GM23338 (cell line): ENCODE data around the gene LRRD1. TPM values are rescaled to one million over a fixed set of nuclear protein-coding genes. Genes with fewer than 3 reads are reported as not detected.

Experiments used
- ATAC-seq: fragments of 200-7000 bp; cut with Tn5 transposase; 3 replicates; pipeline ENCODE4 v1.9.1; 2020
- DNase-seq: peaks from one replicate; pipeline ENCODE4 v3.0.0-alpha.2; 2015; ENCODE audit warnings: low spot score
- H2AFZ ChIP-seq: fragments of 200-600 bp; sonication (generic); 2 replicates; pipeline ENCODE4 v1.8.0; 2016; ENCODE audit warnings: antibody characterized with exemption, mild to moderate bottlenecking, moderate library complexity
- H3F3A ChIP-seq: fragments of 200-600 bp; sonication (generic); replicated peaks from 2 replicates; pipeline ENCODE4 v1.8.0; 2017; ENCODE audit warnings: antibody characterized with exemption, mixed run types, low read depth
- H3K27ac ChIP-seq: fragments of 200-600 bp; sonication (generic); 2 replicates; pipeline ENCODE4 v1.6.1; 2016; ENCODE audit warnings: low read depth
- H3K27me3 ChIP-seq: fragments of 200-600 bp; sonication (generic); 2 replicates; pipeline ENCODE4 v1.8.0; 2016; ENCODE audit warnings: mild to moderate bottlenecking, mixed run types, moderate library complexity; ENCODE audit not compliant: insufficient read depth
- H3K36me3 ChIP-seq: fragments of 200-600 bp; sonication (generic); 2 replicates; pipeline ENCODE4 v1.8.0; 2016; ENCODE audit warnings: mild to moderate bottlenecking; ENCODE audit not compliant: insufficient read depth
- H3K4me1 ChIP-seq: fragments of 200-600 bp; sonication (generic); 2 replicates; pipeline ENCODE4 v1.8.0; 2016; ENCODE audit warnings: mild to moderate bottlenecking, moderate library complexity; ENCODE audit not compliant: insufficient read depth
- H3K4me2 ChIP-seq: fragments of 200-600 bp; sonication (generic); 2 replicates; pipeline ENCODE4 v1.7.1; 2017; ENCODE audit warnings: mixed run types
- H3K4me3 ChIP-seq: fragments of 200-600 bp; sonication (generic); 2 replicates; pipeline ENCODE4 v1.6.1; 2016; ENCODE audit warnings: mixed run types
- H3K79me2 ChIP-seq: fragments of 200-600 bp; sonication (generic); replicated peaks from 2 replicates; pipeline ENCODE4 v1.8.0; 2017; ENCODE audit warnings: mild to moderate bottlenecking; ENCODE audit not compliant: insufficient read depth
- H3K9me2 ChIP-seq: fragments of 200-600 bp; sonication (generic); 2 replicates; pipeline ENCODE4 v1.8.0; 2017; ENCODE audit not compliant: insufficient read depth
- H4K20me1 ChIP-seq: fragments of 200-600 bp; sonication (generic); replicated peaks from 2 replicates; pipeline ENCODE4 v1.8.0; 2017; ENCODE audit warnings: mild to moderate bottlenecking; ENCODE audit not compliant: insufficient read depth
- H3K27ac Mint-ChIP-seq: 2 replicates; pipeline ENCODE4 v1.8.0; 2020; ENCODE audit warnings: inconsistent platforms, mild to moderate bottlenecking, moderate library complexity, mixed read lengths
- H3K27me3 Mint-ChIP-seq: 3 replicates; pipeline ENCODE4 v1.8.0; 2022; ENCODE audit warnings: low read depth, mild to moderate bottlenecking, moderate library complexity, mixed read lengths, inconsistent platforms; ENCODE audit not compliant: insufficient read depth, poor library complexity
- H3K36me3 Mint-ChIP-seq: 3 replicates; pipeline ENCODE4 v1.8.0; 2021; ENCODE audit warnings: low read depth, mild to moderate bottlenecking, inconsistent platforms, moderate library complexity, mixed read lengths
- H3K4me1 Mint-ChIP-seq: 3 replicates; pipeline ENCODE4 v1.8.0; 2020; ENCODE audit warnings: mild to moderate bottlenecking, inconsistent platforms, mixed read lengths
- H3K4me3 Mint-ChIP-seq: 3 replicates; pipeline ENCODE4 v1.8.0; 2021; ENCODE audit warnings: moderate library complexity, mild to moderate bottlenecking, inconsistent platforms, mixed read lengths
- H3K9me3 Mint-ChIP-seq: 3 replicates; pipeline ENCODE4 v1.8.0; 2020; ENCODE audit warnings: moderate library complexity, mild to moderate bottlenecking, inconsistent platforms, mixed read lengths
- ETS1 ChIP-seq: IDR thresholded peaks from 2 replicates; pipeline ENCODE4 v1.6.1; 2016; ENCODE audit warnings: antibody characterized with exemption
- EZH2 ChIP-seq: fragments of 200-600 bp; sonication (generic); IDR thresholded peaks from one replicate; pipeline ENCODE4 v1.8.0; 2017; ENCODE audit warnings: antibody characterized with exemption, mild to moderate bottlenecking, low read depth; ENCODE audit not compliant: unreplicated experiment
- EZH2phosphoT487 ChIP-seq: fragments of 200-600 bp; sonication (generic); IDR thresholded peaks from one replicate; pipeline ENCODE4 v1.8.1; 2018; ENCODE audit warnings: antibody characterized with exemption; ENCODE audit not compliant: unreplicated experiment
- JUNB ChIP-seq: IDR thresholded peaks from one replicate; pipeline ENCODE4 v1.6.1; 2016; ENCODE audit warnings: antibody characterized with exemption; ENCODE audit not compliant: unreplicated experiment
- NANOG ChIP-seq: IDR thresholded peaks from 2 replicates; pipeline ENCODE4 v1.6.1; 2016; ENCODE audit warnings: antibody characterized with exemption, borderline replicate concordance
- POLR2AphosphoS5 ChIP-seq: IDR thresholded peaks from 2 replicates; pipeline ENCODE4 v1.6.1; 2016; ENCODE audit warnings: antibody characterized with exemption, low read depth
- STAT1 ChIP-seq: IDR thresholded peaks from one replicate; pipeline ENCODE4 v1.6.1; 2016; ENCODE audit warnings: antibody characterized with exemption; ENCODE audit not compliant: unreplicated experiment
- ZNF114 ChIP-seq: fragments of 250-450 bp; sonication (Bioruptor Pico); IDR thresholded peaks from 2 replicates; pipeline ENCODE4 v1.5.0; 2020; ENCODE audit warnings: mild to moderate bottlenecking, moderate library complexity
- ZNF331 ChIP-seq: fragments of 250-450 bp; sonication (Bioruptor Pico); IDR thresholded peaks from 2 replicates; pipeline ENCODE4 v1.5.0; 2020; ENCODE audit warnings: low read depth, mild to moderate bottlenecking, moderate library complexity
- ZNF462 ChIP-seq: fragments of 250-450 bp; sonication (Bioruptor Pico); IDR thresholded peaks from 2 replicates; pipeline ENCODE4 v1.5.0; 2020; ENCODE audit warnings: mild to moderate bottlenecking, moderate library complexity
- polyA plus RNA-seq: library from polyadenylated mRNA; unstranded; fragments of >200 nt; fragmentation: Nextera tagmentation; extraction: Ambion mirVana; gene quantifications from 2 replicates; pipeline ENCODE4 v1.2.1, GENCODE V29; 2016
- total RNA-seq: library from RNA; depleted of rRNA; stranded (reverse); fragments of >200 nt; shearing (Covaris generic); gene quantifications from 2 replicates; pipeline ENCODE4 v1.2.3, GENCODE V29; 2014
- TF ChIP-seq, protein P1 (sequence below): IDR thresholded peaks from one replicate; pipeline ENCODE4 v1.6.1; 2018; ENCODE audit warnings: antibody characterized with exemption; ENCODE audit not compliant: unreplicated experiment
- TF ChIP-seq, protein P2 (sequence below), 2 experiments: fragments of 200-600 bp in 1 of 2; sonication (generic) in 1 of 2; conservative IDR thresholded peaks; 2 replicates each; pipeline versions ENCODE4 v1.5.1 to v1.6.1; 2016 to 2017; ENCODE audit warnings: antibody characterized with exemption in 2 of 2, low read depth in 2 of 2, mild to moderate bottlenecking in 2 of 2, moderate library complexity in 1 of 2

The LRRD1 gene
- total and polyA plus RNA-seq, 2 experiments from 2014 or later, result 0.11 TPM; not detected in 1

- no peak for TF ChIP-seq ZNF462
- no peak for TF ChIP-seq STAT1
- TF ChIP-seq NANOG, result no peak
Observed at GRCh38 chr7:92131764-92132330, 47.1 kb downstream of the LRRD1 start (continued).

- Mint-ChIP-seq H3K9me3 (no peaks in the 10 kb centered on the region; the same call in 2 of the 3 replicates), H3K27ac (no peak overlapping the region), H3K4me1 (peaks cover 14% of the 10 kb centered on the region; the same call in 2 of the 3 replicates), H3K27me3 (peaks cover 8% of the 10 kb centered on the region), H3K36me3 (peaks cover 50% of the 10 kb centered on the region), H3K4me3 (no peak overlapping the region)
- TF ChIP-seq POLR2AphosphoS5 (no peak), ZNF114 (CRISPR knock-in tag) (no peak), ZNF331 (CRISPR knock-in tag) (no peak), EZH2phosphoT487 (no peak), NANOG (no peak), STAT1 (no peak), JUNB (no peak), EZH2 (no peak), ETS1 (no peak)
- TF ChIP-seq, protein P1, sequence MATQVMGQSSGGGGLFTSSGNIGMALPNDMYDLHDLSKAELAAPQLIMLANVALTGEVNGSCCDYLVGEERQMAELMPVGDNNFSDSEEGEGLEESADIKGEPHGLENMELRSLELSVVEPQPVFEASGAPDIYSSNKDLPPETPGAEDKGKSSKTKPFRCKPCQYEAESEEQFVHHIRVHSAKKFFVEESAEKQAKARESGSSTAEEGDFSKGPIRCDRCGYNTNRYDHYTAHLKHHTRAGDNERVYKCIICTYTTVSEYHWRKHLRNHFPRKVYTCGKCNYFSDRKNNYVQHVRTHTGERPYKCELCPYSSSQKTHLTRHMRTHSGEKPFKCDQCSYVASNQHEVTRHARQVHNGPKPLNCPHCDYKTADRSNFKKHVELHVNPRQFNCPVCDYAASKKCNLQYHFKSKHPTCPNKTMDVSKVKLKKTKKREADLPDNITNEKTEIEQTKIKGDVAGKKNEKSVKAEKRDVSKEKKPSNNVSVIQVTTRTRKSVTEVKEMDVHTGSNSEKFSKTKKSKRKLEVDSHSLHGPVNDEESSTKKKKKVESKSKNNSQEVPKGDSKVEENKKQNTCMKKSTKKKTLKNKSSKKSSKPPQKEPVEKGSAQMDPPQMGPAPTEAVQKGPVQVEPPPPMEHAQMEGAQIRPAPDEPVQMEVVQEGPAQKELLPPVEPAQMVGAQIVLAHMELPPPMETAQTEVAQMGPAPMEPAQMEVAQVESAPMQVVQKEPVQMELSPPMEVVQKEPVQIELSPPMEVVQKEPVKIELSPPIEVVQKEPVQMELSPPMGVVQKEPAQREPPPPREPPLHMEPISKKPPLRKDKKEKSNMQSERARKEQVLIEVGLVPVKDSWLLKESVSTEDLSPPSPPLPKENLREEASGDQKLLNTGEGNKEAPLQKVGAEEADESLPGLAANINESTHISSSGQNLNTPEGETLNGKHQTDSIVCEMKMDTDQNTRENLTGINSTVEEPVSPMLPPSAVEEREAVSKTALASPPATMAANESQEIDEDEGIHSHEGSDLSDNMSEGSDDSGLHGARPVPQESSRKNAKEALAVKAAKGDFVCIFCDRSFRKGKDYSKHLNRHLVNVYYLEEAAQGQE, result no peak
- TF ChIP-seq, protein P2, sequence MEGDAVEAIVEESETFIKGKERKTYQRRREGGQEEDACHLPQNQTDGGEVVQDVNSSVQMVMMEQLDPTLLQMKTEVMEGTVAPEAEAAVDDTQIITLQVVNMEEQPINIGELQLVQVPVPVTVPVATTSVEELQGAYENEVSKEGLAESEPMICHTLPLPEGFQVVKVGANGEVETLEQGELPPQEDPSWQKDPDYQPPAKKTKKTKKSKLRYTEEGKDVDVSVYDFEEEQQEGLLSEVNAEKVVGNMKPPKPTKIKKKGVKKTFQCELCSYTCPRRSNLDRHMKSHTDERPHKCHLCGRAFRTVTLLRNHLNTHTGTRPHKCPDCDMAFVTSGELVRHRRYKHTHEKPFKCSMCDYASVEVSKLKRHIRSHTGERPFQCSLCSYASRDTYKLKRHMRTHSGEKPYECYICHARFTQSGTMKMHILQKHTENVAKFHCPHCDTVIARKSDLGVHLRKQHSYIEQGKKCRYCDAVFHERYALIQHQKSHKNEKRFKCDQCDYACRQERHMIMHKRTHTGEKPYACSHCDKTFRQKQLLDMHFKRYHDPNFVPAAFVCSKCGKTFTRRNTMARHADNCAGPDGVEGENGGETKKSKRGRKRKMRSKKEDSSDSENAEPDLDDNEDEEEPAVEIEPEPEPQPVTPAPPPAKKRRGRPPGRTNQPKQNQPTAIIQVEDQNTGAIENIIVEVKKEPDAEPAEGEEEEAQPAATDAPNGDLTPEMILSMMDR (conservative IDR thresholded peaks at IDR 0.05; ENCODE audit: low read depth in 2 of 2), result no peak
- no peak for ATAC-seq
- Histone ChIP-seq H3K4me3 (no peak overlapping the region; the same call in 1 of the 2 replicates), H3K27me3 (no peaks in the 10 kb centered on the region), H2AFZ (no peak overlapping the region), H3K36me3 (peaks cover 48% of the 10 kb centered on the region), H3K4me2 (no peak overlapping the region), H3K9me2 (no peaks in the 10 kb centered on the region), H3K27ac (no peak overlapping the region), H4K20me1 (peaks cover 40% of the 10 kb centered on the region), H3K4me1 (peaks cover 24% of the 10 kb centered on the region), H3F3A (no peaks in the 10 kb centered on the region), H3K79me2 (peaks cover 76% of the 10 kb centered on the region)
- no peak for DNase-seq
Observed at GRCh38 chr7:92131093-92131492, 47.8 kb downstream of the LRRD1 start.
